ENCODE data around the gene PIR.
A peak's percentile ranks its signal among the peaks of the same experiment; 100 is the strongest.

PIR gene

DNA sequence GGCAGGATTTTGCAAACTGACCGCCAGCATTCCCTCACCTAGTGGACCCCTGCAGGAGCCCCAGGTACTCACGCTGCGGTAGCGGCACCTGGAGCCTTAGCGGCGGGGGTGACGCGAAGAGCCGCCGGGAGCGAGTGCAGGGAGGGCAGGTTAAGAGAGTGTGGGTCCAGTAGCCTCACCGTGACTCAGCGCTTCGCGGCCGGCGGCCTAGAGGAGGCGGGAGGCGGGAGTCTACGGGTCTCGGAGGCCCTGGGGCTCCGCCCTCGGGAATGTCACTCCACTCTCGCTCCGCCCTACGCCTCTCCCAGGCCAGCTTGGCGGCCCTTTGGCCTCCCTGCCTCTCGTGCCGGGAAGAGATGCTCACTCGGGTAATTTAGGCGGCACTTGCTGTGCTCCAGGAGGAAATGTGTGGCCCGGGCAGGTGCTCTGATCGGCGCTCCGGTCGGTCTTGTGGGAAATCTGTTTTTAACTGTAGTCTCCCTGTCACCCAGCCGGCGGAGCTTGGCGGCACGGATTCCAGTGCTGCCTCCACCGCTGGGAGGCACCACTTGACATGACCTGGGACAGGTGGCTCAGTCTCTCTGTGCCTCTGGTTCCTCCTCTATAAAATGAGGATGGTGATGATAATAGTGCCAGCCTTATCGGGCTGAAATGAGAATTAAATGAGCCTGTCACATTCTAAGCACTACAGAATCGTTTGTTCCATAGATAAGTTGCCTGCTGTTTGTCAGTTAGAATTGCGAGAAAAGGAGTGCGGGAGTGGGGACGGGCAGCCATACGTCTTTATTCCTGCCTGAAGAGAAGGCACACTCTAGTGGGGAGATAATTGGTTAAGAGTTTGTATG is at the start of gene PIR:
PIR (minus strand) TSS at position 216 of the 845 bp plus-strand sequence. CDS start 2,076 bp downstream, outside the sequence.
- DNase-seq (ENCODE audit: low spot score) = peak; percentile 95

GRCh38 chrX:15530318-15530717 is 37.2 kb upstream of the PIR start:
- DNase-seq (ENCODE audit: low spot score) = no peak

- no peak for DNase-seq (ENCODE audit: low spot score)
Measured at GRCh38 chrX:15529165-15529564, 36.0 kb upstream of the PIR start.

- no peak for DNase-seq (ENCODE audit: low spot score)
Measured at GRCh38 chrX:15525664-15526416, 32.7 kb upstream of the PIR start.

DNA sequence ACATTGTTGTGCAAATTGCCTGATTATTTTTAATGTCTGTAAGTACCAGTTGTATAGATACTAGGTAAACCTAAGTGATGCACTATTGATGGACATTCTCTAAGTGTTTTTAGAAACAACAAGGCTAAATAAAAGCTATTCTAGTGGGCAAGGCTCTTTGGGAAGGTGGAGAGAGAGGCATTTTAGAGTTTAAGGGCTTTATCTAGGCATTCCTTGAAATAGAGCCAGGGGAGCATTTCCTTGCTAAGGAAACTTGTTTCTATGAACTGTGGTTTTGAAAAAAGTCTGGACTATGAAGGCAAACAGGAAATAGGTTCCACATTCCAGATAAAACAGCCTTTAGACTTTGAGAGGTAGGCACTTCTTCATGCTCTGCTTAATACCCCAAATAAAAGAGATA is 31.3 kb upstream of the PIR start:
- no peak for DNase-seq (ENCODE audit: low spot score)

DNA sequence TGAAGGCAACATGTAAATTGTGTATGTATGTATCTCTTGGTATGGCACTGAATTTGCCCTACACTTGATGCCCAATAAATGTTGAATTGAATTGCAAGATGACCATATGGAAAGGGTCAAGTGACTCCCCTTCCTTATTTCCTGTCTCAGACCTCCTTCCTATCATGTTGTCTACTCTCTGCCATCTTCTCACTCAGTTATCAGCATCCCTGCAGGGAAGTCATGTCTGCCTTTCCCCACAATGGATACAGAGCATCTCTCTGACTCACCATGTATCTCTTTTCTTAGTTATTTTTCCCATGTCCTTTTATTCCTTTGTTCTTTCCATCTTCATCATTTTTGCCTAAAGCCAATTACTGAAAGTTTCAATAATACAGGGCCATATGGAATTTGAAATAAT is 30.0 kb upstream of the PIR start:
- no peak for DNase-seq (ENCODE audit: low spot score)

GRCh38 chrX:15522464-15522863 is 29.3 kb upstream of the PIR start:
- DNase-seq (ENCODE audit: low spot score) = no peak

- DNase-seq (ENCODE audit: low spot score) = no peak
Measured at GRCh38 chrX:15515931-15516330, 22.8 kb upstream of the PIR start.

DNA sequence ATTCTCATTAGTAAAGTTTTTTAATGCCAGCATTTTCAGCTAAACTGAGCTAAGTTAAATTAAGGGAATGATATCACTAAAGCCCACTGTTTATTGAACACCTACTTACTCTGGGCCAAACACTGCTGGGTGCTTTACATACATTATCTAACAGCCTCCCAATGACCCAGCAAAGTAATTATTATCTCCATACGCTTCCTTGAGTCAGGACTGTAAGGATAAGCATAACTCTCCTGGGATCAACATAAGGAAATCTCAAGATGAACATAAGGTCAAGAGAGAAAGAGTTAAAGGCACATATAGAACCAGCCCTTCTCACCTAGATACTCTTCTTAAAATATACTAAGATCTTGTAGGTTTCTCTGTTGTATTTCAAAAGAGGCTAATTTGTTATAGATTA is 21.1 kb upstream of the PIR start:
- DNase-seq (ENCODE audit: low spot score) = no peak

DNA sequence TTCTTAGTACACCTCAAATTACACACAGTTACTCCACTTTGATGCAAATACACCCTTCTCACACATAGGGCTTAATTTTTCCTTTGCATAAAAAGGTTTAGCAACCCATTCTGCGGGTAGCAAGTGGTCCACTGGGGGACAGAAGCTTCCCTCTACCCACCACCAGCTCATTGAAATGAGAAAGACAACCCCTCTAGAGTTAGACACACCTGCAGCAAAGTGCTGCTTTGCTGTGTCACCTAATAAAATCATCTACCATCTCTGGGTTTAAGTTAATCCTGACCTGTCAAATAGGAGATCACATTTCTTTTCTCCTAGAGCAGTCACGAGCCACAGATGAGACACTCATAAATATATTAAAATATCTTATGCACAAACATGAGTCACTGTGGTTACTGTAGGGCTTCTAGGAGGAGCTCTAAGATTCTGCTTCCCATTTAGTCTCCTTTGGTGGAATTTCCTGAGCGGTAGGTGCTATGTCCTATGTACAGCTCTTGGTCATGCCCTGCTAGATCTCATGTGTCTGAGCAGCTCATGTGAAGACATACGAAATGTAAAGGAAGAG is 19.4 kb upstream of the PIR start:
- DNase-seq (ENCODE audit: low spot score) = no peak

DNA sequence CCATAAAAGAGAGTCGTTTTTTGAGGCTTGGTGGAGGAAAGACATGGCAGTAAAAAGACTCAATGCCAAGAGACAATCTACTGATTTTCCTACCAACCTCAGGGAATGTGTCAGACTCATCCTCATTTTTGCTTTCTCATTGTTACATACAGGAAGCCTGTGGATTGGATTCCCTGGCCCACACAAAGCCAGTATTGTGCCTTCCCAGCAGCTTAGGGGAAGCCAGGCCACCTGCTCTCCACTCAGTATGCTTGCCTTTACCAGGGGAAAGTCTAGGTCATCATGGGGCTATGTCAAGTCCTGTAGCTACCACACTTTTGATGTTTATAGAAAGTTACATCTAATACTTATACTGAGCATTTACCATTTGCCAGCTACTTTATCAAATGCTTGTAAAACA is 18.4 kb upstream of the PIR start:
- DNase-seq (ENCODE audit: low spot score) = no peak

- no peak for DNase-seq (ENCODE audit: low spot score)
Measured at GRCh38 chrX:15509845-15510244, 16.7 kb upstream of the PIR start.

DNA sequence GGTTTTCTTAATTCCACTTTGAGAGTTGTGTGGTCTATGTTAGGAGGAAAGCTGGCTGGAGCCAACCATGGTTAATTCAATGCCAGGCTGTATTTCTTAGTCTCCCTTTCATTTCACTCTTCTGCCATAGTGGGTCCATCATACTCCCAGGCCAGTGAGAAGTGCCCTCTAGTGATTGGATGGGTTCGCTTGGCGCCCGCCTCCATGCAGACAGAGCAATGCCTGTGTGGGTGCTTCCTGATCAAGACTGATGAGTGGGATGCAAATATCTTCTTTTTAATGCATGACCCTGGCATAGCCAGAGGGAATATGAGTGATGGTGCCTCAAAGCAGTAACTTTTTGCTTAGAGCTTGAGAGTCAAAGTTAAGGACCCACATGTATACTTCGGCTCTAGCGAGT is 13.9 kb upstream of the PIR start:
- DNase-seq (ENCODE audit: low spot score) = no peak

GRCh38 chrX:15505101-15505500 is 12.0 kb upstream of the PIR start:
- no peak for DNase-seq (ENCODE audit: low spot score)

DNA sequence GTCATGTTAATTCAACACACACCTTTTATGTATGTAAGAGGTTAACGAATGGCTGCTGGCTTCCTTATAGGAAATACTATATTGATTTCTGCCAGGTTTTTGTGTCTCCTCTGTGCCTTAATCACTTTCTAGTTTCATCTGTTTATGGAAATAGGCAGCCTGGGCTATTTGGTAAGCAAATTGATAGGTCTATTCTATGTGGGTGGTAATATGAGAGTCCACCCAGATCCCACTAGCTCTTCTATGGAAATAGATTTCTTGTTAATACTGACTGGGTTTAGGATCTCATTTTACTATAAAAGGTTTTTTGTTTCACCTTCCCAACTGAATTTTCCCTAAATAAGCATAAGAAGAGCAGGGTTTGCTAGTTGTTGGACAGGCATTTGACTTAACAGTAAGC is 11.5 kb upstream of the PIR start:
- no peak for DNase-seq (ENCODE audit: low spot score)

- no peak for DNase-seq (ENCODE audit: low spot score)
Measured at GRCh38 chrX:15501506-15501905, 8.4 kb upstream of the PIR start.

GRCh38 chrX:15500497-15500966 is 7.4 kb upstream of the PIR start, which contains the start of gene BMX:
BMX (plus strand) TSS chrX:15500807; CDS start chrX:15508354, 7,547 bp downstream.
- no peak for DNase-seq (ENCODE audit: low spot score)

DNA sequence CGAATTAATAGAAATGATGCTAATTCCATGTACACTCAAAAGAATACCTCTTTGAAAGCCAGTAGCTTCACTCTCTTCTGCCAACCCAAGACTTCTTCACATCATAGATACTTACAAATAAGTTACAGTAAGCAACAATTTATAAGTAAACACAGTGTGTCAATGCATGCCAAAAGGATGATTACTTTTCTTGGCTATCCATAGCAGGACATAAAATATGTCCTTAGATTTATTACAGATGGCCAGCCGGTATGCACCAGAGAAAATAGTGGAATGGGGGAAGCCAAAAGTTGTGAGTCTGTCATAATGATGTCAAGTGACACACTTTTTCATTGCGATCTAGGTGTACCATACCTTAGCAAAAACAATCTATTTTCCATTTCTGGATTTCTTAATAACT is 6.8 kb upstream of the PIR start:
- DNase-seq (ENCODE audit: low spot score) = no peak

- DNase-seq (ENCODE audit: low spot score) = no peak
Measured at GRCh38 chrX:15498741-15499140, 5.6 kb upstream of the PIR start.

- DNase-seq (ENCODE audit: low spot score) = peak; percentile 81
Measured at GRCh38 chrX:15497865-15498264, 4.7 kb upstream of the PIR start.

GRCh38 chrX:15496824-15497223 is 3.7 kb upstream of the PIR start:
- no peak for DNase-seq (ENCODE audit: low spot score)

GRCh38 chrX:15495801-15496200 is 2.7 kb upstream of the PIR start:
- no peak for DNase-seq (ENCODE audit: low spot score)

DNA sequence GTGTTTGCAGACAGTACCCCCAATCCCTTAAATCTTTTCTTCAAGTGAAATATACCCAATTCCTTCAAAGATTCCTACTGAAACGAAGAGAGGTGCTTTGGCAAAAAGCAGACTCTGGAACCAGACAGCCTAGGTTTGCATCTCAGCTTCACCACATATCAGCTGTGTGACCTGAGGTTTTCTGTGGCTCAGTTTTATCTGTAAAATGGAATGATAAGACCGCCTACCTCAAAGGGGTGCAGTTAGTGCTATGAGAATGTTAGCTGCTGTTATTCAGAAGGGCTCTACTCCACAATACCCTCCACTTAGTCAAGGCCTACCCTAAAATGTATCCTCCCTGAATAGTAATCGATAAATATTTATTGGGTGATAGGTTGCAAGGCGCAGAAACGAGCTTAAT is 664 bp downstream of the PIR start:
- no peak for DNase-seq (ENCODE audit: low spot score)
